ENCODE measurements around the gene CABLES1. TPM values are rescaled to one million over a fixed set of nuclear protein-coding genes. Genes with fewer than 3 reads are reported as not detected.

Gene CABLES1
- total and polyA plus RNA-seq, 2 donors from 2014 or later: 7.6 to 40.5 TPM

GRCh38 chr18:23301972-23302371 lies 166.7 kb downstream of the CABLES1 start:
- Histone ChIP-seq H3K27me3 (ENCODE audit: control insufficient read depth, insufficient read depth, low read length) (no peaks in the 10 kb centered on the region), H3K9me3 (ENCODE audit: control insufficient read depth in 2 of 3, insufficient read depth in 1 of 3, low read length in 3 of 3) (no peaks in the 10 kb centered on the region), H3K27ac (ENCODE audit: low read depth in 2 of 2, low read length in 2 of 2) (no peak overlapping the region), H3K9ac (ENCODE audit: low read length in 3 of 3) (no peak overlapping the region), H3K36me3 (ENCODE audit: control insufficient read depth in 2 of 3, insufficient read depth in 3 of 3, low read length in 3 of 3) (no peaks in the 10 kb centered on the region), H3K4me3 (ENCODE audit: low read length in 3 of 3) (no peak overlapping the region), H3K4me1 (ENCODE audit: control insufficient read depth in 2 of 3, insufficient read depth in 2 of 3, low read depth in 1 of 3, low read length in 3 of 3) (peaks cover 0 to 4% (median 2%) of the 10 kb centered on the region in 3 donors)
- intact Hi-C loops (cut with DNase I): no loop called here
- DNase-seq (no peak), FAIRE-seq (no peak)
- TF ChIP-seq CTCF (IDR thresholded peaks at IDR 0.05; ENCODE audit: borderline replicate concordance, extremely low read depth, insufficient read depth): no peak

GRCh38 chr18:23302511-23302850 lies 167.2 kb downstream of the CABLES1 start:
- no peak for FAIRE-seq
- no peak for DNase-seq
- Histone ChIP-seq H3K9me3 (ENCODE audit: control insufficient read depth in 2 of 3, insufficient read depth in 1 of 3, low read length in 3 of 3) (no peaks in the 10 kb centered on the region), H3K9ac (ENCODE audit: low read length in 3 of 3) (no peak overlapping the region), H3K4me1 (ENCODE audit: control insufficient read depth in 2 of 3, insufficient read depth in 2 of 3, low read depth in 1 of 3, low read length in 3 of 3) (peaks cover 0 to 4% (median 2%) of the 10 kb centered on the region in 3 donors), H3K27me3 (ENCODE audit: control insufficient read depth, insufficient read depth, low read length) (no peaks in the 10 kb centered on the region), H3K4me3 (ENCODE audit: low read length in 3 of 3) (no peak overlapping the region), H3K36me3 (ENCODE audit: control insufficient read depth in 2 of 3, insufficient read depth in 3 of 3, low read length in 3 of 3) (no peaks in the 10 kb centered on the region), H3K27ac (ENCODE audit: low read depth in 2 of 2, low read length in 2 of 2) (peak overlapping the region in 1 of 2 donors; percentile 10)
- intact Hi-C loops (cut with DNase I): no loop called here
- no peak for TF ChIP-seq CTCF (IDR thresholded peaks at IDR 0.05; ENCODE audit: borderline replicate concordance, extremely low read depth, insufficient read depth)

- no peak for DNase-seq
- Histone ChIP-seq H3K27me3 (ENCODE audit: control insufficient read depth, insufficient read depth, low read length) (no peaks in the 10 kb centered on the region), H3K4me3 (ENCODE audit: low read length in 3 of 3) (no peak overlapping the region), H3K27ac (ENCODE audit: low read depth in 2 of 2, low read length in 2 of 2) (peak overlapping the region in 1 of 2 donors; percentile 10), H3K9ac (ENCODE audit: low read length in 3 of 3) (no peak overlapping the region), H3K4me1 (ENCODE audit: control insufficient read depth in 2 of 3, insufficient read depth in 2 of 3, low read depth in 1 of 3, low read length in 3 of 3) (peaks cover 0 to 4% (median 2%) of the 10 kb centered on the region in 3 donors), H3K9me3 (ENCODE audit: control insufficient read depth in 2 of 3, insufficient read depth in 1 of 3, low read length in 3 of 3) (no peaks in the 10 kb centered on the region), H3K36me3 (ENCODE audit: control insufficient read depth in 2 of 3, insufficient read depth in 3 of 3, low read length in 3 of 3) (no peaks in the 10 kb centered on the region)
- no peak for TF ChIP-seq CTCF (IDR thresholded peaks at IDR 0.05; ENCODE audit: borderline replicate concordance, extremely low read depth, insufficient read depth)
- no peak for FAIRE-seq
- intact Hi-C loops (cut with DNase I): no loop called here
Observed at GRCh38 chr18:23302851-23303527, 167.7 kb downstream of the CABLES1 start.

GRCh38 chr18:23306822-23307221 lies 171.5 kb downstream of the CABLES1 start:
- Histone ChIP-seq H3K4me1 (ENCODE audit: control insufficient read depth in 2 of 3, insufficient read depth in 2 of 3, low read depth in 1 of 3, low read length in 3 of 3) (peaks cover 0 to 10% (median 6%) of the 10 kb centered on the region in 3 donors), H3K9ac (ENCODE audit: low read length in 3 of 3) (no peak overlapping the region), H3K27ac (ENCODE audit: low read depth in 2 of 2, low read length in 2 of 2) (no peak overlapping the region), H3K9me3 (ENCODE audit: control insufficient read depth in 2 of 3, insufficient read depth in 1 of 3, low read length in 3 of 3) (no peaks in the 10 kb centered on the region), H3K36me3 (ENCODE audit: control insufficient read depth in 2 of 3, insufficient read depth in 3 of 3, low read length in 3 of 3) (no peaks in the 10 kb centered on the region), H3K4me3 (ENCODE audit: low read length in 3 of 3) (no peak overlapping the region), H3K27me3 (ENCODE audit: control insufficient read depth, insufficient read depth, low read length) (no peaks in the 10 kb centered on the region)
- FAIRE-seq (no peak), DNase-seq (peak in 1 of 5 donors; percentile 45)
- TF ChIP-seq CTCF (IDR thresholded peaks at IDR 0.05; ENCODE audit: borderline replicate concordance, extremely low read depth, insufficient read depth): no peak
- intact Hi-C loops (cut with DNase I): no loop called here

Measured in kidney (tissue), 14 donors.